HG02943 (cell line): Measurements from ENCODE around the gene AKT2.
"Not testable (repeated sequence)": the region's sequence is repeated elsewhere in the genome, so short reads cannot be mapped to it uniquely, and the experiment has no call there.

Source experiments
- ATAC-seq: cut with Tn5 transposase; IDR thresholded peaks from one replicate; pipeline ENCODE4 v1.9.1; 2021; ENCODE audit warnings: mild to moderate bottlenecking, low read depth, moderate library complexity; ENCODE audit not compliant: unreplicated experiment

The AKT2 gene

GRCh38 chr19:40284501-40285352, at the start of gene AKT2:
Gene AKT2 (minus strand): TSS chr19:40285345. CDS start chr19:40265267, 20,078 bp downstream.
- ATAC-seq, result peak; percentile 29

DNA sequence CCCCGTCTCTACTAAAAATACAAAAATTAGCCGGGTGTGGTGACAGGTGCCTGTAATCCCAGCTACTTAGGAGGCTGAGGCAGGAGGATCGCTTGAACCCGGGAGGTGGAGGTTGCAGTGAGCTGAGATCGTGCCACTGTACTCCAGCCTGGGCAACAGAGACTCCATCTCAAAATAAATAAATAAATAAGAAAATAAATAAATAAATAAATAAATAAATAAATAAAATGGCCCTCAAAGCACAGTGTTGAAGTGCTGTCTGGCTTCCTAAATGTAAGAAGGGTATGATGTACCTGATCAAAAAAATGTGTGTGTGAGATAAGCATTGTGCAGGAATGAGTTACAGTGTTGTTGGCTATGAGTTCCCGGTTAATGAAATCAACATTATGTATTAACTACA, 47.9 kb upstream of the AKT2 start:
- not testable (repeated sequence) for ATAC-seq

GRCh38 chr19:40332669-40333068, 47.5 kb upstream of the AKT2 start:
- ATAC-seq, result no peak

DNA sequence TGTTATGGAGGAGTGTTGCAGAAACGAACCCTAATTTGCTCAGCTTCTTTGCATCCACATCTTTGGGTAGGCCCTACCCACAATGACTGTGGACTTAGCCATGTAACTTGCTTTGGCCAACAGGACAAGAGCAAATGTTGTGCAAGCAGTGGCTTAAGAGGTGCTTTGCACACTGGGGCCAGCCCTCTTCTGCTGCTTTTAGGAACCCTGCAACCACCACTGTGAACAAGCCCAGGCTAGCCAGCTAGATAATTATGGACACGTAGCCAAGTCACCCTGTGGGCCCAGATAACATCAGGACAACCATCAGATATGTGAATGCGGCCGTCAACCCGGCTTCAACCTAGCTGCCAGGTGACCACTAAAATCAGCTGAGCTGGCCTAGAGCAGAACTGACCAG, 45.9 kb upstream of the AKT2 start:
- no peak for ATAC-seq

- no peak for ATAC-seq
Measured at GRCh38 chr19:40326201-40326600, 41.1 kb upstream of the AKT2 start.

GRCh38 chr19:40323705-40324104, 38.6 kb upstream of the AKT2 start:
- no peak for ATAC-seq

DNA sequence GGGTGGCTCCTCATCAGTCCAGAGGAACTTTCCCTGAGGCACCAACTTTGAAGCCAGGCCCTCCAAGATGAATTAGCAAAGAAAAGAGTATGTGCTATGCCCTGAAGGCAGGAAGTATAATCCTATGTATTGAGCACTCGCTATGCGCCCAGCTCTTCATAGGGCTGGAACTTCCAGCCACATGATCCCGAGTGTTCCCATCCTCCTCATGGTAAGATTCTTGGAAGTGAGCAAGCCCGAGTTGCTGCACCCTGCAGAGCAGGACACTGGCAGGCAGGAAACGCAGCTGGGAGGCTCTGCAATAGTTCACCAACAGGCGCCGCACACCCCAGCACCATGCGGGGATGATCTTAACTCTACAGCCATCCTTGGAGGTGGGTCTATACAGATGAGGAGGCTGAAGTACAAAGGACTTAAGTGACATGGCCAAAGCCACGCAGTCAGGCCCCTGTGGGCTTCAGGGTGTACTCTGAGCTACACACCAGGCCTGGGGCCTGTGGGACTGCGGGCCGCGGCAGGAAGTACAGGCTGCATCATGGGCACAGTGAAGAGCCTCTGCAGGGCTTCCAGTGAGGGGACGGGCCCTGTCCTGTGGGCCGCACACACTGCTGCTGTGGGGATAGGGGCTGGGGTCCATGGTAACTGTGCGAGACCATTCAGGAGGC, 37.9 kb upstream of the AKT2 start:
- ATAC-seq, result no peak

DNA sequence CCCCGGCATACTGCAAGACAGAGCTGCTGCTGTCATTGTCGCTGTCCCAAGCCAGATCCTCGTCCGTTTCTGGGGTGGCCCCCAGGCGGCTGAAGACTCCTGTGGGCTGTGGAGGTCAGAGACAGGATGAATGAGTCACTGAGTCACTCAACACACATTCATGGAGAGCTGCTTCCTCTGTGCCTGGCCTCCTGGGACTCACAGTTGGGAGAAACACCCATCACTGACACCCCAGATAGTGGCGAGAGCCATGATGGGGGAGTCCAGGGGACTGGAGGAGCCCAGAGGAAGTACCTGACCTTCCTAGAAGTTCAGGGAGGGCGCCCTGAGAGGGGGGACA, 37.1 kb upstream of the AKT2 start:
- no peak for ATAC-seq

GRCh38 chr19:40321566-40322270, 36.6 kb upstream of the AKT2 start:
- no peak for ATAC-seq

DNA sequence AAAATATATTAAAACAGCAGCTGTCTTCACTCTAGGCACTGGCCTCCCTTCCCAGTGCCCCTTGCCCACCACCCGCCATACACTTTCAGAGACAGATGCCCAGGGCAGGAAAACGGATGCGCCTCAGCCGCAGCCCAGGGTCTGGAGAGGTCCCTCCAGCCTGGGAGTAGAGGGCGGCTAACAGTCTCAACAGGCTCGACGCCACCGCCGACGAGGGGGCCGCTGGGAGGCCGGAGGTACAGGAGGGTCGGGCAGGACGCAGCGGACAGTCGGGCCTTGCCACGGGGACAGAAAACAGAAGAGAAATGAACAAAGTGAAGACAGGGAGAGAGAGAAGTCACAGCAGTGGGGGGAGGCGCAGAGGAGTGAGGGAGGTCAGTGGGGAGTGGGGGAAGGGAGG, 35.9 kb upstream of the AKT2 start:
- no peak for ATAC-seq

- no peak for ATAC-seq
Measured at GRCh38 chr19:40320558-40320935, 35.4 kb upstream of the AKT2 start.

DNA sequence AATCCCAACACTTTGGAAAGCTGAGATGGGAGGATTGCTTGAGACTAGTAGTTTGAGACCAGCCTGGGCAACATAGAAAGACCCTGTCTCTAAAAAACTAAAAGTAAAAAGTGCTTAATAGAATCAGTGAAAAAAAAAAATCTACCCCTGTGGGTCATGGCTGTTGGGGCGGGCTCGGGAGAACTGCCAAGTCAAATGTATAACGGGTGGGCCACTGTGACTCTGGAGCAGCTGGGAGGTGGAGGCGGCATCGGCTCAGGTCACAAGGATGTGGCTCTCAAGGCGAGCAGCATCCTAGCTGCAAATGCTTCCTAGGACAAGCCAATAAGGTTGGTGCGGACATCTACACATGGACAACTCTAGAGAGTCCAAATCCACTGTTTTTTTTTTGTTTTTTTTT, 32.2 kb upstream of the AKT2 start:
- no peak for ATAC-seq

GRCh38 chr19:40315812-40316470, 30.8 kb upstream of the AKT2 start:
- ATAC-seq, result no peak

DNA sequence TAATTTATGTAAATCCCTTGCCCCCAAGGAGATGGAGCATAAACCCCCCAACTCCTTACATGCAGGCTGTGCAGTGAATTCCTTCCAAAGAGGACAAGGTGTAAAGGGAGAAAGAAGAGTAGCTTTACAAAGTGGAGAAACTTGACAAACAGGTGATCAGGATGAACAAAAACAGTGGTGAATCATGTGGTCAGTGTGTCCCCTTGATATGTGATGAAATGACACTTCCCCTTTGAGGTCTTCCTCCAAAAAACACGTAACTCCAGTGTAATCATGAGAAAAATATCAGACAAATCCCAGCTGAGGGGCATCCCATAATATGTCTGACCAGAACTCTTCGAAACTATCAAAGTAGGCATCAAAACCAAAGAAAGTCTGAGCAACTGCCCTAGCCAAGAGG, 29.5 kb upstream of the AKT2 start:
- ATAC-seq, result no peak

GRCh38 chr19:40313229-40313983, 28.3 kb upstream of the AKT2 start:
- ATAC-seq, result no peak

GRCh38 chr19:40312533-40312932, 27.4 kb upstream of the AKT2 start:
- ATAC-seq, result no peak

DNA sequence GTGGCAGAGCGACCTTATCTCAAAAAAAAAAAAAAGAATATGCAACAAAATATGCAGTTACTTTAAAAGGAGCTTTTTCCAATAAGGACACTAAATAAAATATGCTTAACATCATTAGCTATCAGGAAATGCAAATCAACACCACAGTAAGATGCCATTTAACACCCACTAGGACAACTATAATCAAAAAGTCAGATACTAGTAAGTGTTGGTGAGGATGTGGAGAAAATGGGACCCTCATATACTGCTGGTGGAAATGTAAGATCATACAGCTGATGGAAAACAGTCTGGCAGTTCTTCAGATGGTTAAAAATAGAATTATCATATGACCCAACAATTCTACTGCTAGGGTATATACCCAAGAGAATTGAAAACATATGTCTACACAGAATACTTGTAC, 24.5 kb upstream of the AKT2 start:
- ATAC-seq, result no peak

GRCh38 chr19:40305403-40305802, 20.3 kb upstream of the AKT2 start:
- no peak for ATAC-seq

GRCh38 chr19:40304306-40304705, 19.2 kb upstream of the AKT2 start:
- no peak for ATAC-seq

DNA sequence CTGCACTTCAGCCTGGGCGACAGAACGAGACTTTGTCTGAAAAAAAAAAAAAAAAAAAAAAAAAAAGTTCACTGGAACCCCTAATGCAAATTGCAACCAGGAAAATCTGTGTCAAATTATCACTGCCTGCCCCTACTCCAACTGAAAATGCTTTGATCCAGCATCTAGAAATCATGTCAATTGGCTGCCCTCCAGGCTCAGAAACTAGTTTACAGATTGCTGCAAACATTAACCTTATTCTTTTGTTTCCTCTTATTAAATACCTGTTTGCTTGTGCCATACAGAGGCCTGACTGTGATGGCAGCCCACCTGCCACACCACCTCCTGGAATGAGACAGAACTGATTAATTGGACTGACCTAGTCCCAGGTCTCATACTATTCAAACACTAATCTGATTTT, 18.6 kb upstream of the AKT2 start:
- no peak for ATAC-seq
